OCI-LY7 (cell line): ENCODE data around the gene SLCO4A1.

ENCODE experiments used
- CTCF ChIP-seq: fragments of 200-600 bp; sonication (generic); conservative IDR thresholded peaks from 2 replicates; pipeline ENCODE4 v1.5.1; 2014; ENCODE audit warnings: mild to moderate bottlenecking, antibody characterized with exemption, low read length, moderate library complexity, mixed read lengths
- EZH2phosphoT487 ChIP-seq: fragments of 200-600 bp; sonication (generic); IDR thresholded peaks from 2 replicates; pipeline ENCODE4 v1.6.1; 2018; ENCODE audit warnings: low read depth, borderline replicate concordance, mild to moderate bottlenecking, mixed run types, antibody characterized with exemption, low read length, moderate library complexity, mixed read lengths

GRCh38 chr20:62629864-62630470 lies 12.3 kb upstream of the SLCO4A1 start:
- TF ChIP-seq EZH2phosphoT487, result no peak
- TF ChIP-seq CTCF, result no peak
